ENCODE measurements around the gene RACK1.

- TF ChIP-seq POLR2A (IDR thresholded peaks at IDR 0.05; ENCODE audit: low read length) (no peak), GATA1 (IDR thresholded peaks at IDR 0.05; ENCODE audit: low read depth, low read length) (no peak)
Observed at GRCh38 chr5:181236471-181236870, 7.2 kb downstream of the RACK1 start.
